ENCODE data around the gene POU2F1.

The POU2F1 gene

DNA sequence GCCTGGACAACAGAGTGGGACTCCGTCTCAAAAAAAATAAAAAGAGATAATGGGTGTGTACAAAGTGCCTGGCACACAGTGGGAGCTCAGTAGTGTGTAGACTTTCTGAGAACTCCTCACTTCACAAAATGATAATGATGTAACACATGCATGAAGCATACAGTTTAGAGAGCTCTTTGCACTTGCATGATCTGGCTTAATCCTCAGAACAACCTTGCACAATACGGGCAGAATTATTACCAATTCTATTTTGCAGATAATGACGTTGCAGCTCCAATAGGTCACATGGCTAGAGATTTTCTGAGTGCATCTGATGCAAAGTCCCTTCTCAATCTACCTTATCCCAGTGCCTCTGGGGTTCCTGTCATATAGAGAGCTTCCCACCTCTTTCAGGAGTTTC, 226.3 kb downstream of the POU2F1 start:
- no peaks in the 10 kb centered on the region for H3K36me3 Mint-ChIP-seq
- ATAC-seq (ENCODE audit: low read depth): no peak
- peaks cover 19% of the 10 kb centered on the region for H3K4me1 Mint-ChIP-seq
- H3K27me3 Mint-ChIP-seq: no peaks in the 10 kb centered on the region
- H3K4me3 Mint-ChIP-seq: no peak overlapping the region
- no peak for DNase-seq (ENCODE audit: low spot score in 2 of 2)
- H3K27ac Mint-ChIP-seq: peak overlapping the region; percentile 74
- H3K9me3 Mint-ChIP-seq: no peaks in the 10 kb centered on the region

DNA sequence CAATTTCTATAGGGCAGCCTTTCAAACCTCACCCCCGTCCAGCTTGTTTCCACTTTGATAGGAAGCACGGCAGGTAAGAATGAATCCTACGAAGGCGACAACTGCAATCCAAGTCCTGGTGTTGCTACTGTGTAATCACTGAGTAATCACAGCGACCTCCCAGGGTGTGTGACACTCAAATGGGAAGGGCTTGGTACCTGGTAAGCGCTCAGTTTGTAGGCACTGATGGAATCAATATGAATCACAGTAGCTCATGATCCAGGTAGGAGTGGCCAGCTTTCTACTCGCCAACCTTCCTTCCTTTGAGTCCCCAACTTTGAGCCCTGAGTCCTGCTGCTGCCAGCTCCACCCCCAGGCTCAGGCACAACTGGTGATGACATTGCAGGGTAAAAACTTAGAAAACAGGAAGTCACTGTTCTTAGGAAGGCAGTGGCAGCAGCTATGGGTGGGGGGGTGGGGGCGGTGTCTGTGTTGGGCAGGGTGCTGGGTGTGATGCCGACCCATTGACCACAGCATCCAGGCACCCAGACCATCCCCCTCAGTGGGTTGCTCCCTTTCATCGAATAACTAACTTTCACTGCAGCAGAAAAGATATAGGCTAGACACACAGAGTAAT, 226.9 kb downstream of the POU2F1 start:
- no peaks in the 10 kb centered on the region for H3K9me3 Mint-ChIP-seq
- no peaks in the 10 kb centered on the region for H3K36me3 Mint-ChIP-seq

DNA sequence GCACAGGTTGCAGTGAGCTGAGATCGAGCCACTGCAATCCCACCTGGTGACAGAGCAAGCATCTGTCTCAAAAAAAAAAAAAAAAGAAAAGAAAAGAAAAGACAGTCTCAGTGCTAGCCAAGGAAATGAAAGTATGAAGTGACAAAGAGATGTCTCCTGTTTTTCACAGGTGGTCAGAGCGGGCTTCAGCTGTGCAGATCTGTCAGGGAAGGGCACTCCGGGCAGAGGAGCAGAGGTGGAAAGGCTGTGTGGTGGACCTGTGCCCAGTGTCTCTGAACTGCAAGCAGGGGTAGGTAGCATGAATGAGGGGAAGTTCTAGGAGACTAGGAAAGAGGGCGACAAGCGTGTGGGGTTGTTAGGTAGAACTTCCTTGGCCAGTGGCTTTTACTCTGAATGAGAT, 230.2 kb downstream of the POU2F1 start:
- Mint-ChIP-seq H3K4me1 (peaks cover 17% of the 10 kb centered on the region), H3K36me3 (no peaks in the 10 kb centered on the region), H3K27me3 (no peaks in the 10 kb centered on the region), H3K4me3 (no peak overlapping the region), H3K9me3 (no peaks in the 10 kb centered on the region), H3K27ac (no peak overlapping the region)
- ATAC-seq (ENCODE audit: low read depth) (no peak), DNase-seq (ENCODE audit: low spot score in 2 of 2) (no peak)

More for the DNA sequence above, 226.9 kb downstream of the POU2F1 start:
- DNase-seq (ENCODE audit: low spot score in 2 of 2) (peak; percentile 27 to 52), ATAC-seq (ENCODE audit: low read depth) (peak; percentile 99)
- Mint-ChIP-seq H3K27ac (peak overlapping the region; percentile 74), H3K27me3 (no peaks in the 10 kb centered on the region), H3K4me1 (peaks cover 15% of the 10 kb centered on the region), H3K4me3 (peak overlapping the region; percentile 43)

DNA sequence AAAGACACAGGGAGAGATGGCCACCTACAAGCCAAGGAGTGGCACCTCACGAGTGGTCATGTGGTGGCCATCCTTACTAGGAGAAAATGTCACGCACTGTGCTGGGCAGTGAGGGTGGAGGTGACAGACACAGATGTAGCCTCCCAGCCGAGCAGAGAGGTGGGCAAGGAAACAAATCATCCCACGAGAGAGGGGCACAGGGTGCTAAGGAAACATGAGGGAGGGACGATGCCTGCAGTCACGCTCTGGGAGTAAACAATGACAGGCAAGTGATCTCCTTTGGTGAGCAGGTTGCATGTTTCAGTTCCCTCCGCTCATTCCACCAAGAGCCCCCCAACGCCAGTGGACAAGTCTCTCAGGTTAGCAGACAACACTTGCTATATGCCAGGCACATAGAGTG, 231.8 kb downstream of the POU2F1 start:
- no peak overlapping the region for H3K27ac Mint-ChIP-seq
- H3K4me1 Mint-ChIP-seq: peaks cover 22% of the 10 kb centered on the region
- DNase-seq (ENCODE audit: low spot score in 2 of 2): no peak
- H3K4me3 Mint-ChIP-seq: no peak overlapping the region
- H3K27me3 Mint-ChIP-seq: peaks cover under 1% of the 10 kb centered on the region
- H3K9me3 Mint-ChIP-seq: no peaks in the 10 kb centered on the region
- ATAC-seq (ENCODE audit: low read depth): no peak
- no peaks in the 10 kb centered on the region for H3K36me3 Mint-ChIP-seq

DNA sequence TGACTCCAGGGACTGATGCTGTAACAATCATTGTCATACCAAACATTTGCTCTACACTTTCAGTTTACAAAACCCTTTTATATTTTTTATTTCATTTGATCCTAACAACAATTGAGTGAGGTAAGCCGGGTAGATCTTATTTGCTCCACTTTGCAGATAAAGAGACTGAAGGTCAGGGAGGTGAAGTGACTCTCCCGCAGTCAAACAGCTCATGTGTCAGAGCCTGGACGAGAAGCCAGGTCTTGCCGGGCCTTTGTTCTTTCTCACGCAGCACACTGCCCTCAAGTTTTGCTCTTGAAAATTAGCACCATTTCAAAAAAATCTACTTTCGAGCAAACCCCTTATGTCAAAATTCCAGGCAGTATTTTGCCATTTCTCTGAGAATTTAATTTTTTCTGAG, 232.4 kb downstream of the POU2F1 start:
- H3K4me3 Mint-ChIP-seq: no peak overlapping the region
- no peak overlapping the region for H3K27ac Mint-ChIP-seq
- no peak for ATAC-seq (ENCODE audit: low read depth)
- no peaks in the 10 kb centered on the region for H3K36me3 Mint-ChIP-seq
- no peaks in the 10 kb centered on the region for H3K9me3 Mint-ChIP-seq
- peaks cover 16% of the 10 kb centered on the region for H3K4me1 Mint-ChIP-seq
- peaks cover 2% of the 10 kb centered on the region for H3K27me3 Mint-ChIP-seq
- no peak for DNase-seq (ENCODE audit: low spot score in 2 of 2)

DNA sequence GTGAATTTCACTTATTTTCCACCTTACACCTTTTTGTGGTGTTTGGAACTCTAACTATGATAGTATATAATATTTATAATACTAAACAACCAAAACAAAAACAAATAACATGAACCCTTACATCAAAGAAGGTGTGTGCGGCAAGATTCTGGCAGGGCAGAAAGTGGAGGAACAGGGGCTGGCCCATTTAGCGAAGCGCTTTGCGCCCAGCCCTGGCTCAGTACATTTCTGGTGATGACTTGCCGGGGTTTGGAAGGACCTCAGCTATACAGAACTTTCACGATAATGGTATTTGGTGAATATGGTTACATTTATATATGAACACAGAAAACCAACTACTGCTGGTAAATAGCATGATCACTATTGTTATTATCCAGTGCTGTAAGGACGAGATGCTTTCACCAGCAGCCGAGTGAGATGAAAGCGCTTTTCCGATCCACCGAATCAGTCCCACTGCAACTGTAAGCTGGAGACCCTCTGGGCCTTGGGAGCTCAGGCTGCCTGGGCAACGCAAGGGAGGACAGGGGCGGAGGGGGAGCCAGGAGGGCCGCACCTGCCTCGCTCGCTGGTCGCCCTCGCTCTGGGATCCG, 233.7 kb downstream of the POU2F1 start:
- H3K27me3 Mint-ChIP-seq: peaks cover 2% of the 10 kb centered on the region
- H3K36me3 Mint-ChIP-seq: no peaks in the 10 kb centered on the region
- peak overlapping the region; percentile 87 for H3K4me3 Mint-ChIP-seq
- H3K9me3 Mint-ChIP-seq: no peaks in the 10 kb centered on the region
- DNase-seq (ENCODE audit: low spot score in 2 of 2) (no peak), ATAC-seq (ENCODE audit: low read depth) (no peak)
- no peak overlapping the region for H3K27ac Mint-ChIP-seq
- peaks cover 16% of the 10 kb centered on the region for H3K4me1 Mint-ChIP-seq

DNA sequence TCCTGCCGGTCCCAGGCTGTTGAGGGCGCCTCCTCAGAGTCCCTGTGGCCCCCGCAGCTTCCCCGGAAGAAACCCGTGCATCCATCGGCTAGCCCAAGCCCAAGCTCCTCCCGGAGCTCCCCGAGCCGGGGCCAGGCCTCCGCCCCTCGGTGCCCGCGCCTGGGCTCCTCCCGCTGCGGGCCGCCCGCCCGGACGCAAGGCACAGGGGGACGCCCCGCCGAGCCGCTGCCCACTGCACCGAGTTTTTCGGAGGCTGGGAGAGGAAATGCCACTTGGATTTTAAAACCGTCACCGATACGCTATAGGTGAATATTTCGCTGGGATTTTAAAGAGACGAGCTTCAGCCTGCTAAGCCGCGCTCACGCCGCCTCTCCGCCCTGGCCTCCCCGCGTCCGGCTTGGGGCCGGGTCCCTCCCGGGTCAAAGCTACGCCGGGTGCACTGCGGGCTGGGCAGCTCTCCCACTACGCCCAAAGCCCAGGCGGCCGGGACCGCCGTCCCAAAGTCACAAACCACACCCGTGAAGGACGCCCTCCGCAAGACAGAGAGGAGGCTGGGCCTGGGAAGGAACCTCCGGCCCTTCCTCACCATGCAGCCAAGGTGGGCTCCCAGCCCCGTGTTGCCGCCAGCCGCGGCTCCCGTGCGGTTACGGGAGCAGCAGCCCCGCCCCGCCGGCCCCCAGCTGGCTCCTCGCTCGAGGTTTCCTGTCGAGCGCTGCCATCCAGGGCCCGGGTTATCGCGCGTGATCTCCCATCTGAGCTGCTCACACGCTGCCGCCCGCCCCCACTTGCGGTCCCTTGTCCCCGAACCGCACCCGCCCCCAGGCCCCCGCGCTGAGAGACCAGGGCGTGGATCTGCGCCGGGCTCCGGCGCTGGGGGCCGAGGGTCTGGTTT, 234.5 kb downstream of the POU2F1 start:
- Mint-ChIP-seq H3K36me3 (no peaks in the 10 kb centered on the region), H3K27ac (peak overlapping the region; percentile 55), H3K4me3 (peak overlapping the region; percentile 87), H3K27me3 (peaks cover 2% of the 10 kb centered on the region), H3K9me3 (no peaks in the 10 kb centered on the region), H3K4me1 (peaks cover 16% of the 10 kb centered on the region)
- ATAC-seq (ENCODE audit: low read depth) (peak; percentile 80), DNase-seq (ENCODE audit: low spot score in 2 of 2) (peak; percentile 45 to 59)

DNA sequence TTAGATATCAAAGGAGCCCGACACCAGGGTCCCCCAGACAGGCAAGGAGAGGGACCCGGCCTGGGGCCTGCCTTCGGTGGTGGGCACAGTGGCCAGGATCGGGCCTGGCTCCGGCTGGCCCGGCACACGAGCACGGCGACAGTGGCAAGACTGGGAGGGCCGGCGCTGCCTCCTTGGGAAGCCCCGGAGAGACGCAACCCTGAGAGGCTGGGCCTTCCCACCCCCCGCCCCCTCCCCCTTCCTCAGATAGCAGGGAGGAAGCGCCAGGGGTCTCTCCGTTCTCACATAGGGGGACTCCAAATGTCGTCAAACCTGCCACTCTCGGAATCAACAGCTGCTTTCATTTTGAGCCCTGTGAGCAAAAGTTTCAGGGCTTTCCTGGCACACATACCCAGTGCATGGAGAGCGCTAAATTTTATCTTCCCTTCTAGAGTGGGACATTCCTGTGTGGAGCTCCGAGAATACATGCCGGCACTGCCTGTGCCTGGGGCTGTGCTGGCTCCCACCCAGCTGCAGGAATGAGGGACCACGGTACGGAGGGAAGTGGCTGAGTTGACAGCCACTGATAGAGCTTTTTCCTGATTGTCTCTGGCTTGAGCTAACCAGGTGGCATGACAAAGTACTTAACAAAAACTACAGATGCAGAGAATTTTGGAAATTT, 235.2 kb downstream of the POU2F1 start:
- H3K27me3 Mint-ChIP-seq: peaks cover 2% of the 10 kb centered on the region
- H3K9me3 Mint-ChIP-seq: no peaks in the 10 kb centered on the region
- H3K27ac Mint-ChIP-seq: peak overlapping the region; percentile 89
- peak overlapping the region; percentile 87 for H3K4me3 Mint-ChIP-seq
- H3K4me1 Mint-ChIP-seq: peaks cover 13% of the 10 kb centered on the region
- H3K36me3 Mint-ChIP-seq: no peaks in the 10 kb centered on the region
- DNase-seq (ENCODE audit: low spot score in 2 of 2) (no peak), ATAC-seq (ENCODE audit: low read depth) (peak; percentile 60)

DNA sequence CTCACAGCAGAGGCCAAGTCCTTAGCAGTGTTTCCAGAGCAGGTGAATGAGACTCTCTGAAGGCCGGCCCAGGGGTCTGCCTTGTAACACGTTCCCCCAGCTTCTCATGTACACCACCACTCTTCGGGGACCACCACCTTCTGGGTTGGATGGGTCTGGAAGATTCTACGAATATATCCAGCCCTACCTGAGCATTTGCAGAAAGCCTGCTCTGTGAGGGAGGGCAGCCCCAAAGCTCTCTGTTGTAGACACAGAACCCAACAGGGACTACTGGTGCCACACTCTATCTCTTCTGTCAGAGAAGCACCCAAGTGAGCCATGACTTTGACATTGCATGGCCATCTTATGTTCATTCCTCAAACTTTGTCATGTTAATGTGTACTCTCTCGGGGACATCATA, 235.8 kb downstream of the POU2F1 start:
- Mint-ChIP-seq H3K4me3 (peak overlapping the region; percentile 87), H3K9me3 (no peaks in the 10 kb centered on the region), H3K4me1 (peaks cover 13% of the 10 kb centered on the region), H3K27ac (peak overlapping the region; percentile 89), H3K36me3 (no peaks in the 10 kb centered on the region), H3K27me3 (peaks cover 2% of the 10 kb centered on the region)
- DNase-seq (ENCODE audit: low spot score in 2 of 2): no peak
- ATAC-seq (ENCODE audit: low read depth): no peak

DNA sequence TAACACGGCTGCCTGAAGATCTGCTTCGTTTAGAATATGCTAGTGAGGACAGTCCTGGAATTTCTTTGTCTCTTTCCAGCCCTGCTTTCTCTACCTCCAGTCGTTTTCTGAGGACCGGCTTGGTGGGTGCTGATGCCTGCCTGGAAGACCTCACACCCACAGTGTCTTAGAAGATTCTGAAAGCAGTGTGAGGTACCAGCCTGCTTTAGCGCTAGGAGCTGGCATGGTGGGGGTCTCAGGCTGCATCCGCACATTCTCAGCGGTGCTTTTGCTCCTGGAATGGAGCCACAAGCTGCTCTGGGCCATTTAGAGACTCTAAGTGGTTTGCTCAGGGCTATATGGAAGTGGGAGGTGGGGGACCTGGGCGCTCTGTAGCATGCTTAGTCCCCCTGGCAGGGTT, 236.2 kb downstream of the POU2F1 start:
- Mint-ChIP-seq H3K4me3 (no peak overlapping the region), H3K27ac (peak overlapping the region; percentile 89), H3K27me3 (peaks cover 2% of the 10 kb centered on the region), H3K4me1 (peaks cover 13% of the 10 kb centered on the region), H3K36me3 (no peaks in the 10 kb centered on the region), H3K9me3 (no peaks in the 10 kb centered on the region)
- ATAC-seq (ENCODE audit: low read depth) (no peak), DNase-seq (ENCODE audit: low spot score in 2 of 2) (no peak)

DNA sequence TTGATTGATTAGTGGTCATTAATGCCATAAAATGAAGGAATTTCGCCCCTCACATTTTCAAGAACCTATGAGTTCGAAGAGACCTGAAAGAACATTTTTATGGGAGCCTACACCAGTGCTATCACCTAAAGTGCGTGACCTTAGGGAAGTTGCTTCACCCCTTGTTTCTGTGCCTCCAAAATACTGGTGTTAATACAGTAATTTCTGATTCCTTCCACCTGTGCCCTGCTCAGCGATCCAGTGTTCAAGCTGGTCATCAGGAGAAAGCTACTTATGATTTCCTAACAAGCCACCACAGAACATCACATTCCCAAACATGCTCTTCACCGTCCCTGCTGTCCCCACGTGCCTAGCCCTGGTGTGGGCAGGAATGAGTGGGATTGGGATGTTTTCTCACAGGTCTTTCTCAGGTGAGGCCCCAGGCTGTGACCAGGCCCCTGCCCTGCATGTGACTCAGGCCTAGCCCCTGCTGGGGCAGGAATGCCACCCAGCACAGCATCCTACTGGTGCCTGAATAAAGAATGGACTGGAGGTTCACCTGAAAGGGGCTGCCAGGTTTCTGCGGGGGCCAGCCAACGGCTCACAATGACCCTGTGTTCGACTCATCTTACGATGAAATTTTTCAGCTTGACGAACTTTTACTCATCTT, 237.4 kb downstream of the POU2F1 start:
- Mint-ChIP-seq H3K27ac (peak overlapping the region; percentile 15), H3K4me1 (peaks cover 13% of the 10 kb centered on the region), H3K36me3 (no peaks in the 10 kb centered on the region)

DNA sequence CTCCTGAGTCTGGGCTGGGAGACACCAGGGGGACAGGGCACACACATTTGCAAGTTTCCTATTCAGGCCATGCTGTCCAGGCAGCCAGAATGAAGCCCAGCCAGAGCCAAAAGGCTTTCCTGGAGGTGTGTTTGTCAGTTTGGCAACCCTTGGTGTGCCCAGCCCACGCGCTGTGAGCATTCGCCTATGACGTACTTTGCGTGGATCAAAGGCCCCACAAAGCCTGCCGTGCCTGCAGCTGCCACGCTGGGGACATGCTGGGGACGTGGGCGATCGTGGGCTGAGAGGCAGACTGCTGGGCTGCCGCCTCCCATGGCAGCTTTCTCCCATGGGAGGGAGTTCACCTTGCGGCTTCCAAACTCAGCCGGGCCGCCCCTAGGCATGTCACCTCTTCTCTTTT, 240.2 kb downstream of the POU2F1 start:
- peaks cover 2% of the 10 kb centered on the region for H3K27me3 Mint-ChIP-seq
- H3K4me1 Mint-ChIP-seq: peaks cover 11% of the 10 kb centered on the region
- ATAC-seq (ENCODE audit: low read depth) (no peak), DNase-seq (ENCODE audit: low spot score in 2 of 2) (no peak)
- no peaks in the 10 kb centered on the region for H3K36me3 Mint-ChIP-seq
- no peak overlapping the region for H3K4me3 Mint-ChIP-seq
- H3K9me3 Mint-ChIP-seq: no peaks in the 10 kb centered on the region
- no peak overlapping the region for H3K27ac Mint-ChIP-seq

More for the DNA sequence above, 237.4 kb downstream of the POU2F1 start:
- Mint-ChIP-seq H3K4me3 (no peak overlapping the region), H3K27me3 (peaks cover 2% of the 10 kb centered on the region), H3K9me3 (no peaks in the 10 kb centered on the region)
- ATAC-seq (ENCODE audit: low read depth) (no peak), DNase-seq (ENCODE audit: low spot score in 2 of 2) (no peak)

DNA sequence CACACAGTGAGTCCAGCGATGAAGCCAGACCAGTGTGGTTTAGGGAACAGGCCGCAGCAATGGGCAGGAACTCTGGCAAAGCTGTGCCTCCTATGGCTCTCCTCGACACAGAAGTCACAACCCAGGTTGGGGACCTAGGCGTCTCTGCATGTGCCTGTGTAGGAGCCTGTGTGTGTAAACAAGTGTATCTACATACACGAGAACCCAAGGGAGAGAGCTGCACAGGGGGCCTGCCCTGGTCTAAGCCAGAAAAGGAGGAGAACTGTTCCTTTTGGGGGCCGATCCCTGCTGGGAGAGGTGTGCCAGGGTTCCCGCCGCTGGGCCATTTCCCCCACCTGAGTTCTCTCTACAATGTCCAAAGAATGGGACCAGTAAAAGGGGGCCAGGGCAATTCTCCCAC, 241.7 kb downstream of the POU2F1 start:
- Mint-ChIP-seq H3K9me3 (no peaks in the 10 kb centered on the region), H3K4me3 (no peak overlapping the region), H3K4me1 (peaks cover 2% of the 10 kb centered on the region), H3K27me3 (peaks cover 2% of the 10 kb centered on the region), H3K27ac (no peak overlapping the region), H3K36me3 (no peaks in the 10 kb centered on the region)
- ATAC-seq (ENCODE audit: low read depth): no peak
- no peak for DNase-seq (ENCODE audit: low spot score in 2 of 2)

Measured in memory B cell (primary cell).